GM12878 (cell line): ENCODE results near the gene TGFB1. TPM values are rescaled to one million over a fixed set of nuclear protein-coding genes. Genes with fewer than 3 reads are reported as not detected.

Experiments used
- BRCA1 ChIP-seq: IDR thresholded peaks from 2 replicates; pipeline ENCODE4 v1.6.1; 2011; ENCODE audit warnings: low read depth, low read length, improper control_type of control experiment
- CTCF ChIP-seq, 3 experiments: IDR thresholded peaks in 2 of 3; conservative IDR thresholded peaks in 1 of 3; 2 replicates each; pipeline ENCODE4 v1.5.1; 2011; ENCODE audit warnings: low read depth in 3 of 3, low read length in 3 of 3, mild to moderate bottlenecking in 3 of 3, control low read depth in 2 of 3, moderate library complexity in 2 of 3, inconsistent platforms in 1 of 3, mixed read lengths in 1 of 3; ENCODE audit not compliant: control insufficient read depth in 2 of 3, insufficient read depth in 1 of 3; ENCODE audit errors: extremely low read depth in 1 of 3
- EED ChIP-seq: sonication (generic); IDR thresholded peaks from 2 replicates; pipeline ENCODE4 v1.6.1; 2016; ENCODE audit warnings: antibody characterized with exemption, low read depth
- ESRRA ChIP-seq: IDR thresholded peaks from 2 replicates; pipeline ENCODE4 v1.6.1; 2012; ENCODE audit warnings: mild to moderate bottlenecking, low read length, improper control_type of control experiment
- HDAC2 ChIP-seq: fragments of 200-600 bp; sonication (generic); IDR thresholded peaks from 2 replicates; pipeline ENCODE4 v1.6.1; 2017
- MYC ChIP-seq: IDR thresholded peaks from 2 replicates; pipeline ENCODE4 v1.6.1; 2011; ENCODE audit warnings: mild to moderate bottlenecking, low read length, moderate library complexity, inconsistent platforms; ENCODE audit not compliant: insufficient read depth, insufficient replicate concordance, insufficient read length, severe bottlenecking
- NR2F1 ChIP-seq: fragments of 450-650 bp; conservative IDR thresholded peaks from 2 replicates; pipeline ENCODE4 v1.6.1; 2017; ENCODE audit warnings: mild to moderate bottlenecking
- PKNOX1 ChIP-seq: fragments of 450-650 bp; IDR thresholded peaks from 2 replicates; pipeline ENCODE4 v1.6.1; 2016; ENCODE audit warnings: mild to moderate bottlenecking
- PML ChIP-seq: IDR thresholded peaks from 2 replicates; pipeline ENCODE4 v1.6.1; 2012; ENCODE audit warnings: low read length, inconsistent platforms
- POLR2AphosphoS5 ChIP-seq: IDR thresholded peaks from 2 replicates; pipeline ENCODE4 v1.6.1; 2011; ENCODE audit warnings: mild to moderate bottlenecking, low read length, inconsistent platforms
- RCOR1 ChIP-seq: conservative IDR thresholded peaks from 2 replicates; pipeline ENCODE4 v1.6.1; 2012; ENCODE audit warnings: low read depth, low read length, improper control_type of control experiment
- SIX5 ChIP-seq: IDR thresholded peaks from 2 replicates; pipeline ENCODE4 v1.6.1; 2011; ENCODE audit warnings: mild to moderate bottlenecking, low read depth, low read length, moderate library complexity; ENCODE audit not compliant: severe bottlenecking
- SREBF1 ChIP-seq: IDR thresholded peaks from 2 replicates; pipeline ENCODE4 v1.6.1; 2012; ENCODE audit warnings: mild to moderate bottlenecking, low read length
- SUZ12 ChIP-seq: fragments of 200-600 bp; sonication (generic); IDR thresholded peaks from one replicate; pipeline ENCODE4 v1.6.1; 2018; ENCODE audit warnings: antibody characterized with exemption, mild to moderate bottlenecking; ENCODE audit not compliant: unreplicated experiment
- YBX1 ChIP-seq: fragments of 450-650 bp; IDR thresholded peaks from 2 replicates; pipeline ENCODE4 v1.6.1; 2016; ENCODE audit warnings: antibody characterized with exemption
- ZNF207 ChIP-seq: fragments of 450-650 bp; IDR thresholded peaks from 2 replicates; pipeline ENCODE4 v1.6.1; 2014; ENCODE audit warnings: antibody characterized with exemption, mild to moderate bottlenecking, borderline replicate concordance
- polyA plus RNA-seq, 11 experiments: library from polyadenylated mRNA; depleted of rRNA in 4 of 11; unstranded in 6 of 11; stranded (reverse) in 5 of 11; fragments of >200 nt; fragmentation: Nextera tagmentation in 4 of 11; fragmentation: Illumina TruSeq in 1 of 11; extraction: Ambion mirVana in 4 of 11; extraction: Trizol in 1 of 11; gene quantifications; 1 replicate in 1 of 11; 2 replicates in 10 of 11; pipeline versions ENCODE4 v1.2.1 to v1.2.3, GENCODE V29; 2011 to 2016; ENCODE audit warnings: inconsistent platforms in 2 of 11, missing spikeins in 2 of 11, low read depth in 1 of 11
- total RNA-seq, 4 experiments: library from RNA; depleted of rRNA in 3 of 4; stranded (reverse); fragments of >200 nt in 3 of 4; fragmentation: Illumina TruSeq in 1 of 4; extraction: Trizol in 1 of 4; gene quantifications; 2 replicates each; pipeline versions ENCODE4 v1.2.1 to v1.2.3, GENCODE V29; 2013 to 2021
- TF ChIP-seq, protein P1 (sequence below): fragments of 150-350 bp; IDR thresholded peaks from 2 replicates; pipeline ENCODE4 v1.6.1; 2014; ENCODE audit warnings: mild to moderate bottlenecking, low read depth, low read length
- TF ChIP-seq, protein P2 (sequence below): fragments of 450-650 bp; IDR thresholded peaks from 2 replicates; pipeline ENCODE4 v1.6.1; 2017; ENCODE audit warnings: mild to moderate bottlenecking, low read depth, inconsistent platforms; ENCODE audit not compliant: poor library complexity, severe bottlenecking
- TF ChIP-seq, protein P3 (sequence below): fragments of 450-650 bp; IDR thresholded peaks from 2 replicates; pipeline ENCODE4 v1.6.1; 2017; ENCODE audit warnings: mild to moderate bottlenecking
- TF ChIP-seq, protein P4 (sequence below): fragments of 450-650 bp; IDR thresholded peaks from 2 replicates; pipeline ENCODE4 v1.6.1; 2017; ENCODE audit warnings: borderline replicate concordance

The TGFB1 gene
- total and polyA plus RNA-seq, 10 of the 15 experiments (the other 5 are each of a cell fraction or from before 2014, with no cell fraction given), result 0.23 to 120 (median 10.9) TPM

DNA sequence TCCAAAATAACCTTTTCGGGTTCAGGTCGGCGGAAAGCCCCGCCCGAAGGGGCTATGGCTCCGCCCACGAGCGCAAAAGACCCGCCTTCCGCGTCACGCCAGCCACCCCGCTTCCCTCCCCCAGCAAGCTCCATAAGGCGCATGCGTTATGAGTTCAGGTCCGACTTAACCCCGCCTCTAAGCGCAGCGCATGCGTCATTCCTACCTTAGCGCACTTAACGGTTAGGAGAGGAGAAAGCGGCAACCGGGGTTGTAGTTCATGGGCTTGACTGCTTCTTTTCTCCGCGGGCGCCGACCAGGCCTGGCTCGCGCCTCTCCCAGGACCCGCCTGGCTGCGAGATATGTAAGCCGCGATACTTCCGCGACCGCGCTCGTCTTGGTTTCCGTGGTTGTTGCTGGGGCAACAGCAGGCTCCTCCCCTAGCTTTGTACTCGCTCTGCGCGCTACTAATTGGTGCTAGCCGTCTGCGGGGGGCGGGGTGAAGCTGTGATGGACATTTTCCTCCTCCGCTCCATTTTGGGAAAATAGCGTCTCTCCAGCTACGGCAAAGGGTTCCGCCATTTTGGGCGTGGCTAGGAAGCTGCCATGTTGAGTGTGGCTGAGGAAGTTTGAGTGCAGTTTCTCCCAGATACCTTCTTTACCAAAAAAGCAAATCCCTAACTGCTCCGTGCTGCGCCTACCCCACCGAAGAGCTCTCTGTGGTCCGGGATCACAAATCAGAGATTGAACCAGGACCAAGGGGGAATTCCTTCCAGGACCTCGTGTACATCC is 10.2 kb upstream of the TGFB1 start, which contains the start of gene B9D2 (continued):
- no peak for TF ChIP-seq SUZ12
- TF ChIP-seq SREBF1, result no peak
- no peak; the same call in 1 of the 2 replicates for TF ChIP-seq NR2F1
- TF ChIP-seq, protein P1, sequence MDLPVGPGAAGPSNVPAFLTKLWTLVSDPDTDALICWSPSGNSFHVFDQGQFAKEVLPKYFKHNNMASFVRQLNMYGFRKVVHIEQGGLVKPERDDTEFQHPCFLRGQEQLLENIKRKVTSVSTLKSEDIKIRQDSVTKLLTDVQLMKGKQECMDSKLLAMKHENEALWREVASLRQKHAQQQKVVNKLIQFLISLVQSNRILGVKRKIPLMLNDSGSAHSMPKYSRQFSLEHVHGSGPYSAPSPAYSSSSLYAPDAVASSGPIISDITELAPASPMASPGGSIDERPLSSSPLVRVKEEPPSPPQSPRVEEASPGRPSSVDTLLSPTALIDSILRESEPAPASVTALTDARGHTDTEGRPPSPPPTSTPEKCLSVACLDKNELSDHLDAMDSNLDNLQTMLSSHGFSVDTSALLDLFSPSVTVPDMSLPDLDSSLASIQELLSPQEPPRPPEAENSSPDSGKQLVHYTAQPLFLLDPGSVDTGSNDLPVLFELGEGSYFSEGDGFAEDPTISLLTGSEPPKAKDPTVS, result no peak
- peak; percentile 21; the same call in 1 of the 2 replicates for TF ChIP-seq ZNF207
- no peak for TF ChIP-seq EED
- TF ChIP-seq MYC, result no peak
- no peak for TF ChIP-seq RCOR1
- no peak for TF ChIP-seq YBX1
- TF ChIP-seq, protein P2, sequence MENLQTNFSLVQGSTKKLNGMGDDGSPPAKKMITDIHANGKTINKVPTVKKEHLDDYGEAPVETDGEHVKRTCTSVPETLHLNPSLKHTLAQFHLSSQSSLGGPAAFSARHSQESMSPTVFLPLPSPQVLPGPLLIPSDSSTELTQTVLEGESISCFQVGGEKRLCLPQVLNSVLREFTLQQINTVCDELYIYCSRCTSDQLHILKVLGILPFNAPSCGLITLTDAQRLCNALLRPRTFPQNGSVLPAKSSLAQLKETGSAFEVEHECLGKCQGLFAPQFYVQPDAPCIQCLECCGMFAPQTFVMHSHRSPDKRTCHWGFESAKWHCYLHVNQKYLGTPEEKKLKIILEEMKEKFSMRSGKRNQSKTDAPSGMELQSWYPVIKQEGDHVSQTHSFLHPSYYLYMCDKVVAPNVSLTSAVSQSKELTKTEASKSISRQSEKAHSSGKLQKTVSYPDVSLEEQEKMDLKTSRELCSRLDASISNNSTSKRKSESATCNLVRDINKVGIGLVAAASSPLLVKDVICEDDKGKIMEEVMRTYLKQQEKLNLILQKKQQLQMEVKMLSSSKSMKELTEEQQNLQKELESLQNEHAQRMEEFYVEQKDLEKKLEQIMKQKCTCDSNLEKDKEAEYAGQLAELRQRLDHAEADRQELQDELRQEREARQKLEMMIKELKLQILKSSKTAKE, result peak; percentile 69
- TF ChIP-seq PKNOX1, result peak; percentile 97
- TF ChIP-seq, protein P3, sequence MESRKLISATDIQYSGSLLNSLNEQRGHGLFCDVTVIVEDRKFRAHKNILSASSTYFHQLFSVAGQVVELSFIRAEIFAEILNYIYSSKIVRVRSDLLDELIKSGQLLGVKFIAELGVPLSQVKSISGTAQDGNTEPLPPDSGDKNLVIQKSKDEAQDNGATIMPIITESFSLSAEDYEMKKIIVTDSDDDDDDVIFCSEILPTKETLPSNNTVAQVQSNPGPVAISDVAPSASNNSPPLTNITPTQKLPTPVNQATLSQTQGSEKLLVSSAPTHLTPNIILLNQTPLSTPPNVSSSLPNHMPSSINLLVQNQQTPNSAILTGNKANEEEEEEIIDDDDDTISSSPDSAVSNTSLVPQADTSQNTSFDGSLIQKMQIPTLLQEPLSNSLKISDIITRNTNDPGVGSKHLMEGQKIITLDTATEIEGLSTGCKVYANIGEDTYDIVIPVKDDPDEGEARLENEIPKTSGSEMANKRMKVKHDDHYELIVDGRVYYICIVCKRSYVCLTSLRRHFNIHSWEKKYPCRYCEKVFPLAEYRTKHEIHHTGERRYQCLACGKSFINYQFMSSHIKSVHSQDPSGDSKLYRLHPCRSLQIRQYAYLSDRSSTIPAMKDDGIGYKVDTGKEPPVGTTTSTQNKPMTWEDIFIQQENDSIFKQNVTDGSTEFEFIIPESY, result no peak
- peak; percentile 90; the same call in 1 of the 2 replicates for TF ChIP-seq PML
- no peak; the same call in 1 of the 2 replicates for TF ChIP-seq ESRRA
- TF ChIP-seq, protein P4, sequence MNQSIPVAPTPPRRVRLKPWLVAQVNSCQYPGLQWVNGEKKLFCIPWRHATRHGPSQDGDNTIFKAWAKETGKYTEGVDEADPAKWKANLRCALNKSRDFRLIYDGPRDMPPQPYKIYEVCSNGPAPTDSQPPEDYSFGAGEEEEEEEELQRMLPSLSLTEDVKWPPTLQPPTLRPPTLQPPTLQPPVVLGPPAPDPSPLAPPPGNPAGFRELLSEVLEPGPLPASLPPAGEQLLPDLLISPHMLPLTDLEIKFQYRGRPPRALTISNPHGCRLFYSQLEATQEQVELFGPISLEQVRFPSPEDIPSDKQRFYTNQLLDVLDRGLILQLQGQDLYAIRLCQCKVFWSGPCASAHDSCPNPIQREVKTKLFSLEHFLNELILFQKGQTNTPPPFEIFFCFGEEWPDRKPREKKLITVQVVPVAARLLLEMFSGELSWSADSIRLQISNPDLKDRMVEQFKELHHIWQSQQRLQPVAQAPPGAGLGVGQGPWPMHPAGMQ, result no peak
- TF ChIP-seq POLR2AphosphoS5, result peak; percentile 93
- TF ChIP-seq CTCF (IDR thresholded peaks at IDR 0.05 in 2 of 3, conservative IDR thresholded peaks at IDR 0.05 in 1 of 3; ENCODE audit: control insufficient read depth in 2 of 3, extremely low read depth in 1 of 3, insufficient read depth in 1 of 3, low read depth in 3 of 3, low read length in 3 of 3), result no peak
- no peak for TF ChIP-seq HDAC2
- TF ChIP-seq BRCA1, result no peak
- peak; percentile 64 for TF ChIP-seq SIX5
